ENCODE measurements around the gene IL22RA2.
"Not testable (repeated sequence)": the region's sequence is repeated elsewhere in the genome, so short reads cannot be mapped to it uniquely, and the experiment has no call there.

The IL22RA2 gene

GRCh38 chr6:137111296-137112066 lies 62.0 kb downstream of the IL22RA2 start:
- Histone ChIP-seq H3K36me3 (ENCODE audit: control insufficient read depth, insufficient read depth, low read length) (no peaks in the 10 kb centered on the region), H3K9me3 (ENCODE audit: control insufficient read depth, low read length) (no peaks in the 10 kb centered on the region), H3K4me1 (ENCODE audit: control insufficient read depth, insufficient read depth, low read length) (no peaks in the 10 kb centered on the region), H3K27me3 (ENCODE audit: control insufficient read depth, insufficient read depth, low read length, poor library complexity, severe bottlenecking) (no peaks in the 10 kb centered on the region), H3K4me3 (ENCODE audit: insufficient read depth, low read depth, low read length) (no peak overlapping the region), H3K27ac (ENCODE audit: insufficient read depth, low read depth, low read length, poor library complexity, severe bottlenecking) (no peak overlapping the region)
- 71 to 92% methylated on average over 2 of the region's 2 CpGs for WGBS, 2 experiments

- Histone ChIP-seq H3K4me1 (ENCODE audit: control insufficient read depth, insufficient read depth, low read length) (no peaks in the 10 kb centered on the region), H3K27me3 (ENCODE audit: control insufficient read depth, insufficient read depth, low read length, poor library complexity, severe bottlenecking) (no peaks in the 10 kb centered on the region), H3K4me3 (ENCODE audit: insufficient read depth, low read depth, low read length) (no peak overlapping the region), H3K27ac (ENCODE audit: insufficient read depth, low read depth, low read length, poor library complexity, severe bottlenecking) (no peak overlapping the region), H3K9me3 (ENCODE audit: control insufficient read depth, low read length) (no peaks in the 10 kb centered on the region), H3K36me3 (ENCODE audit: control insufficient read depth, insufficient read depth, low read length) (no peaks in the 10 kb centered on the region)
- 94 to 100% methylated on average over 1 of the region's 1 CpG for WGBS, 2 experiments
Observed at GRCh38 chr6:137107767-137108105, 65.7 kb downstream of the IL22RA2 start.

GRCh38 chr6:137107047-137107766 lies 66.2 kb downstream of the IL22RA2 start:
- H3K27ac ChIP-seq (ENCODE audit: insufficient read depth, low read depth, low read length, poor library complexity, severe bottlenecking); H3K9me3 ChIP-seq (ENCODE audit: control insufficient read depth, low read length); H3K36me3 ChIP-seq (ENCODE audit: control insufficient read depth, insufficient read depth, low read length); H3K27me3 ChIP-seq (ENCODE audit: control insufficient read depth, insufficient read depth, low read length, poor library complexity, severe bottlenecking); H3K4me1 ChIP-seq (ENCODE audit: control insufficient read depth, insufficient read depth, low read length); H3K4me3 ChIP-seq (ENCODE audit: insufficient read depth, low read depth, low read length): not testable (repeated sequence)
- WGBS, 2 experiments = 88 to 93% methylated on average over 5 to 6 of the region's 6 CpGs

GRCh38 chr6:137106183-137106582 lies 67.3 kb downstream of the IL22RA2 start:
- Histone ChIP-seq H3K27ac (ENCODE audit: insufficient read depth, low read depth, low read length, poor library complexity, severe bottlenecking) (no peak overlapping the region), H3K4me3 (ENCODE audit: insufficient read depth, low read depth, low read length) (no peak overlapping the region), H3K4me1 (ENCODE audit: control insufficient read depth, insufficient read depth, low read length) (no peaks in the 10 kb centered on the region), H3K36me3 (ENCODE audit: control insufficient read depth, insufficient read depth, low read length) (no peaks in the 10 kb centered on the region), H3K9me3 (ENCODE audit: control insufficient read depth, low read length) (no peaks in the 10 kb centered on the region), H3K27me3 (ENCODE audit: control insufficient read depth, insufficient read depth, low read length, poor library complexity, severe bottlenecking) (no peaks in the 10 kb centered on the region)
- 92 to 100% methylated on average over 2 to 3 of the region's 3 CpGs for WGBS, 2 experiments

- Histone ChIP-seq H3K27me3 (ENCODE audit: control insufficient read depth, insufficient read depth, low read length, poor library complexity, severe bottlenecking) (no peaks in the 10 kb centered on the region), H3K4me1 (ENCODE audit: control insufficient read depth, insufficient read depth, low read length) (no peaks in the 10 kb centered on the region), H3K36me3 (ENCODE audit: control insufficient read depth, insufficient read depth, low read length) (no peaks in the 10 kb centered on the region), H3K4me3 (ENCODE audit: insufficient read depth, low read depth, low read length) (no peak overlapping the region), H3K27ac (ENCODE audit: insufficient read depth, low read depth, low read length, poor library complexity, severe bottlenecking) (no peak overlapping the region), H3K9me3 (ENCODE audit: control insufficient read depth, low read length) (no peaks in the 10 kb centered on the region)
- WGBS, 2 experiments = 90 to 96% methylated on average over 4 of the region's 4 CpGs
Observed at GRCh38 chr6:137105375-137105774, 68.1 kb downstream of the IL22RA2 start.

GRCh38 chr6:137104926-137105325 lies 68.5 kb downstream of the IL22RA2 start:
- Histone ChIP-seq H3K4me3 (ENCODE audit: insufficient read depth, low read depth, low read length) (no peak overlapping the region), H3K27ac (ENCODE audit: insufficient read depth, low read depth, low read length, poor library complexity, severe bottlenecking) (no peak overlapping the region), H3K4me1 (ENCODE audit: control insufficient read depth, insufficient read depth, low read length) (no peaks in the 10 kb centered on the region), H3K9me3 (ENCODE audit: control insufficient read depth, low read length) (no peaks in the 10 kb centered on the region), H3K36me3 (ENCODE audit: control insufficient read depth, insufficient read depth, low read length) (no peaks in the 10 kb centered on the region), H3K27me3 (ENCODE audit: control insufficient read depth, insufficient read depth, low read length, poor library complexity, severe bottlenecking) (no peaks in the 10 kb centered on the region)
- 90 to 92% methylated on average over 3 of the region's 3 CpGs for WGBS, 2 experiments

GRCh38 chr6:137102851-137103492 lies 70.5 kb downstream of the IL22RA2 start:
- Histone ChIP-seq H3K36me3 (ENCODE audit: control insufficient read depth, insufficient read depth, low read length) (no peaks in the 10 kb centered on the region), H3K9me3 (ENCODE audit: control insufficient read depth, low read length) (no peaks in the 10 kb centered on the region), H3K4me3 (ENCODE audit: insufficient read depth, low read depth, low read length) (no peak overlapping the region), H3K4me1 (ENCODE audit: control insufficient read depth, insufficient read depth, low read length) (no peaks in the 10 kb centered on the region), H3K27ac (ENCODE audit: insufficient read depth, low read depth, low read length, poor library complexity, severe bottlenecking) (no peak overlapping the region), H3K27me3 (ENCODE audit: control insufficient read depth, insufficient read depth, low read length, poor library complexity, severe bottlenecking) (no peaks in the 10 kb centered on the region)

GRCh38 chr6:137102050-137102848 lies 71.2 kb downstream of the IL22RA2 start:
- Histone ChIP-seq H3K27me3 (ENCODE audit: control insufficient read depth, insufficient read depth, low read length, poor library complexity, severe bottlenecking) (no peaks in the 10 kb centered on the region), H3K4me1 (ENCODE audit: control insufficient read depth, insufficient read depth, low read length) (no peaks in the 10 kb centered on the region), H3K27ac (ENCODE audit: insufficient read depth, low read depth, low read length, poor library complexity, severe bottlenecking) (no peak overlapping the region), H3K4me3 (ENCODE audit: insufficient read depth, low read depth, low read length) (no peak overlapping the region), H3K36me3 (ENCODE audit: control insufficient read depth, insufficient read depth, low read length) (no peaks in the 10 kb centered on the region), H3K9me3 (ENCODE audit: control insufficient read depth, low read length) (no peaks in the 10 kb centered on the region)
- WGBS, 2 experiments = 92 to 96% methylated on average over 3 of the region's 3 CpGs

- H3K36me3 ChIP-seq (ENCODE audit: control insufficient read depth, insufficient read depth, low read length) = no peaks in the 10 kb centered on the region
- 83 to 85% methylated on average over 5 to 7 of the region's 8 CpGs for WGBS, 2 experiments
- no peaks in the 10 kb centered on the region for H3K9me3 ChIP-seq (ENCODE audit: control insufficient read depth, low read length)
- no peak overlapping the region for H3K4me3 ChIP-seq (ENCODE audit: insufficient read depth, low read depth, low read length)
- no peaks in the 10 kb centered on the region for H3K27me3 ChIP-seq (ENCODE audit: control insufficient read depth, insufficient read depth, low read length, poor library complexity, severe bottlenecking)
- no peaks in the 10 kb centered on the region for H3K4me1 ChIP-seq (ENCODE audit: control insufficient read depth, insufficient read depth, low read length)
- H3K27ac ChIP-seq (ENCODE audit: insufficient read depth, low read depth, low read length, poor library complexity, severe bottlenecking) = no peak overlapping the region
Observed at GRCh38 chr6:137099689-137100403, 73.6 kb downstream of the IL22RA2 start.
